HL-60/S4 (cell line): ENCODE results near the gene CELSR1.

ENCODE experiments used
- in situ Hi-C: fragments of 300-500 bp; cut with MboI; formaldehyde crosslinking; loops from 2 replicates; pipeline ENCODE4 v1.14.3; 2022; ENCODE audit warnings: low sequenced_read_pairs

The CELSR1 gene

DNA sequence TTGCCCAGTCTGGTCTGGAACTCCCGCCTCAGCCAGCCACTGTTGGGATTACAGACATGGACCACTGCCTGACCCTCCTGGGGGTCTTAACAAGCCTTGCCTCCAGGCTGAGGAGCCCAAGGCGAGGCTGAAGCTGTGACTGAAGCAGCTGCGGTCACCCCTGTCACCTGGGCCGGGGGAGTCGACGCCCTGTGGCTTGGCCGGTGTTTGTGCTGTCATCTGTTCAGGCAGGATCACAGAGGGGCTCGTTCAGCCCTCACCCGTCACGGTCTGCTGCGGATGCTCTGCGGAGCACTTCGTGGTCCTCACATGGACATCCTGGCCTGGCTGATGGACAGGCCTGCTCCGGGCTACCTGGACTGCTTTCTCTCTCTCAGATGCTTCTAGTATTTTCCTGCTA lies 178.1 kb downstream of the CELSR1 start:
- in situ Hi-C loops = no loop called here

DNA sequence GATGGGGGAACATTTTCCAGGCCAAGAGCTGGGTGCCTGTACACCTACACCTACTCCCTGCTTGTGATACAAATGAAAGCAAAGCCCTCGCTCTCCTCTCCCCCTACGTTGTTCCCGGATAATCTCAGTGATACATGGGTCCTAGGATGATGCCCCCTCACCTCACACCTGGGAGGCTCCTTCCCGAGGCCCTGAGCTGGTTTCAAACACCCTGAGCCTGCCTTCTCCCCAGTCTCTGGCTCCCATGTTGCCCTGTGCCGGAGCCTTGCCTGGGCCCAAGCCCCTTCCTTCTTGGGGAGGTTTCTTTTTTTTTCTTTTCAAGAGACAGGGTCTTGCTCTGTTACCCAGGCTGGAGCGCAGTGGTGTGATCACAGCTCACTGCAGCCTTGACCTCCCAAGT lies 178.7 kb downstream of the CELSR1 start:
- in situ Hi-C loops = no loop called here

GRCh38 chr22:46357711-46358520 lies 179.5 kb downstream of the CELSR1 start:
- in situ Hi-C loops = no loop called here

GRCh38 chr22:46356496-46357480 lies 180.6 kb downstream of the CELSR1 start:
- in situ Hi-C loops = no loop called here

- in situ Hi-C loops = no loop called here
Measured at GRCh38 chr22:46355996-46356471, 181.4 kb downstream of the CELSR1 start.

GRCh38 chr22:46355369-46355995 lies 181.9 kb downstream of the CELSR1 start:
- in situ Hi-C loops = no loop called here

- in situ Hi-C loops = no loop called here
Measured at GRCh38 chr22:46354993-46355305, 182.5 kb downstream of the CELSR1 start.

GRCh38 chr22:46354176-46354992 lies 183.0 kb downstream of the CELSR1 start:
- in situ Hi-C loops = no loop called here

GRCh38 chr22:46353483-46354105 lies 183.8 kb downstream of the CELSR1 start:
- in situ Hi-C loops = no loop called here

DNA sequence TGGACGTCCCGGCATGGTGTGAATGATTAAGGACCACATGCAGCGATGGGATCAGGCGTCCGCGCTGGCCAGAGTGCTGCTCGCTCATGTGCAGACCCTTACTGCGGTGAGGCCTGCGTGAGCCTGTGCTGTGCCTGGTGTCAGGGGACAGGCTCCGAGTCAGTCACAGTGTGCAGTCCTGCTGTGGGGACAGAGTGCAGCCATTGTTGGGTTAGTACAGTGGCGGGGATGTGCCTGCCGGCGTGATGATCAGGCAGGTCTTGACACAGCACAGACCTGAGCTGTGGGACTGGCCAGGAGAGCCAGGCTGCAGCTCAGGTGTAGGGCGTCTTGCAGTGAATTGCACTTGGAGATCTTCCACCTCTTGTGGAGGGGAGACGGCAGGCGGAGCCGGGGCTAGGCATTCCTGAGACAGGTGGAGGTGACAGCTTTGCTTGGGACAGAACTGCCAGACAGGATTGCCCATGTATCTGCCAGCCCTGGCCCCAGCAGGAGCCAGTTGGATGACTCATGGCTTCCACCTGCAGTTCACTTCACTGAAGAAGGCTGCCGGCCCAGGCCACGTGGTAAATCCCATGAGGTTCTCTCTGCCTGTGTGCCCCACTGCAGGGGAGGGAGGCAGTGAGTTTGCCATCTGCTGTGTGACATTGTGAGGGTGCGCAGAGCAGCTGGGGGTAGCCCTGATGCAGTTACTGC lies 184.6 kb downstream of the CELSR1 start:
- in situ Hi-C loops = no loop called here

DNA sequence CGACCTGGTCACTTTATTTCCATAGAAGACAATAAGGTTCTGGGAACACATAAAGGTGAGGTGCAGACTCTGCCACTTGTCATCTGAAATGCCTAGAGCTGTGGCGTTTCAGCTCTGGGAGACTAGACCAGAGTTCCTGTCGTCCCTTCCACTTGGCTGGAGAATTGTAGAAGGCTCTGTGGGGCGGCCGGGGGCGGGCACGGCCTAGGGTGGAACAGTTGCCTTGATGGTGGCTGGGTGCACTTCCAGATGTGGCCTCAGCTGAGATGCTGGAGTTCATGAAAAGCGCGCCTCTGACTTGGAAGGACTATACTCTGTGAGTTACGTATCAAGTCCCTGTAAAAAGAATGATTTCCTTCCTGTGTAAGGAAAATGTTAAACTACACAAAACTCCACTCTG lies 185.1 kb downstream of the CELSR1 start:
- in situ Hi-C loops = no loop called here

DNA sequence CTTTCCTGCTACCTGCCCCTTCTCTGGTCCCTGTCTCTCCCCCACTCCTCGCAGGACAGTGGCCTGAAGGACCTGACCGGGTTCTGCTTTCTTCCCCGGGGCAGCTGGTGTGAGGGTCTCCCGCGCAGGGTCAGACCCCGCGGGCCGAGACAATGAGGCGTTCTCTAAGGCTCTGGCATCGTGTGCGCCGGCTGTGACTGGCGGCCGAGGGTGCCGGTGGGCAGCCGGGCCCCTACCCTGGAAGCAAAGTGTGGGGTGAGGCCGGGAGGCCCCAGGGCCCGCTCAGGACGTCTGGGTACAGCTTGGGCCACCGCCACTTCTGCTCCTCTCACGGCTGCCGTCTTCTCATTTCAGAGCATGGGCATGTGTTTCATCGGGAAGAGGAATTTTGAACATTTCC lies 185.7 kb downstream of the CELSR1 start:
- in situ Hi-C loops = no loop called here

GRCh38 chr22:46351131-46351735 lies 186.2 kb downstream of the CELSR1 start:
- in situ Hi-C loops = no loop called here

- in situ Hi-C loops = no loop called here
Measured at GRCh38 chr22:46350646-46351045, 186.8 kb downstream of the CELSR1 start.

GRCh38 chr22:46350121-46350520 lies 187.3 kb downstream of the CELSR1 start:
- in situ Hi-C loops = no loop called here

- in situ Hi-C loops = no loop called here
Measured at GRCh38 chr22:46349681-46350080, 187.7 kb downstream of the CELSR1 start.

DNA sequence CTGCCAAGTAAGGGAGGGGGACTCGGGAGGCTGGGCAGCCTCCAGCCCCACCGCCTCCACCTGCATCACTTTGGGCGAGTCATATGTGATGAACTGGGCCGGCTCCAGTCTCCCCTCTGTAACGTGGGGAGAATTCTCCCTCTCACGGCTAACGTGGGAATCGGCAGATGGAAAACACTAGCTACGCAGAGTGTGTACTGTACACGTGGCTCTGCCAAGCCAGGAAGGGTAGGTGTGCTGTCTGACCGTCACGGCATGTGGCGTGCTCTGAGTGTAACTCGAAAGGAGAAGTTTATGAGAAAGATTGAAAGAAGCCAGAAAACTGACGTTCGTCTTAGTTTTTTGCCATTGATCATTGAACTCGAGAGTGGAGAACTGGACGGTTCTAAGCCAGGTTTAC lies 188.2 kb downstream of the CELSR1 start:
- in situ Hi-C loops = no loop called here

DNA sequence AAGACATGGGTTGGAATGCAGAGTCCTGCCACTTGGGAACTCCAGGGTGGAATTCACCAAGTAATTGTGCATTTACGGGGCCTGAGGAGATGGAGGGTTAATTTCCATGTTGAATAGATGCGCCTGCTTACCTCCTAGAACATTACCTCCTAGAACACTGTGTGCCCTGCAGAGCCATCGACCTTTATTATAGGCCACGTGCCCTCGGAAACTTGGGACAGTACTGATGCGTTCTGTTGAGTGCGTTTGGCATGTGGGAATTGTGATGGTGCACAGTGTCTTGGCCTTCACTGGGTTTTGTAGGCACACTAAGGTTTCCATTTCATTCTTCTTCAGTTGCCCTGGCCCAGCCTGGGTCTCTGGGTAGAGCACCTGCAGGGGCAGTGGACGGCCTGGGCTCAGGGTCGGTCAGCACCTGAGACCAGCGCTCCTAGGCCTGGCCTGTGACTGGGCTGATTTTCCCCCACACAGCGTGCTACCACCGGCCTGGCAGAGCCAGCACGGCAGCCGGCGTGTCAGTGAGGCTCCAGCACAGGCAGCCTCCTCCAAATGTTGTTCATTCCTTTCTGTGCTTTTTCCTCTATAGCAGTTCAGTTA lies 189.2 kb downstream of the CELSR1 start:
- in situ Hi-C loops = no loop called here

DNA sequence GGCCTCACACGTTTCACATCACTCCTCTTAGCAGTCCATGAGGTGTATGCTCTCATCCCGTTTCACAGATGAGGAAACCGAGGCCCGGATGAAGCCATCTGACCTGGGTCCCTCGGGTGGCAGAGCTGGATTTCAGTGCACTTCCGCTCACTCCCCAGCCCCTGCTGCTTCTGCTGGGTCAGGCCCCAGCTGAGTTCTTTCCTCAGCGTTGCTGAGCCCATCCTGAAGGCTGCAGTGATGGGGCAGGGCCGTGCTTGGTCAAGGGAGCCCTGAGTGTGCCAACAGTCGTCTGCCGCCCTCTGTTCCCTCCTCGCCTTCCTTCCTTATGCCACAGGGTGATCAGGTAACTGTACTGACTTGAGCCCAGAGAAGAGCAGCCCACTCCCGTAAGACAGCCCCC lies 189.8 kb downstream of the CELSR1 start:
- in situ Hi-C loops = no loop called here
